ENCODE data around the gene DNAJC15. TPM values are rescaled to one million over a fixed set of nuclear protein-coding genes. Genes with fewer than 3 reads are reported as not detected.
A peak's percentile ranks its signal among the peaks of the same experiment; 100 is the strongest.

DNAJC15 gene
- total RNA-seq, 1 donor from 2014 or later = 4.2 TPM

GRCh38 chr13:43081866-43082265, 58.5 kb downstream of the DNAJC15 start:
- no peak for DNase-seq (ENCODE audit: low read depth in 2 of 2)

GRCh38 chr13:43083750-43084149, 60.4 kb downstream of the DNAJC15 start:
- no peak for DNase-seq (ENCODE audit: low read depth in 2 of 2)

- DNase-seq (ENCODE audit: low read depth in 2 of 2) = peak; percentile 52 to 65
Measured at GRCh38 chr13:43085545-43085944, 62.2 kb downstream of the DNAJC15 start.

- DNase-seq (ENCODE audit: low read depth in 2 of 2) = no peak
Measured at GRCh38 chr13:43086181-43086580, 62.8 kb downstream of the DNAJC15 start.

- peak in 1 of 2 donors; percentile 73 for DNase-seq (ENCODE audit: low read depth in 2 of 2)
Measured at GRCh38 chr13:43088093-43088511, 64.7 kb downstream of the DNAJC15 start.

GRCh38 chr13:43089912-43090498, 66.6 kb downstream of the DNAJC15 start:
- no peak for DNase-seq (ENCODE audit: low read depth in 2 of 2)

GRCh38 chr13:43094901-43095300, 71.5 kb downstream of the DNAJC15 start:
- peak in 1 of 2 donors; percentile 37 for DNase-seq (ENCODE audit: low read depth in 2 of 2)

GRCh38 chr13:43095771-43096719, 72.7 kb downstream of the DNAJC15 start:
- peak; percentile 46 to 63 for DNase-seq (ENCODE audit: low read depth in 2 of 2)

- DNase-seq (ENCODE audit: low read depth in 2 of 2) = no peak
Measured at GRCh38 chr13:43100667-43101066, 77.3 kb downstream of the DNAJC15 start.

- no peak for DNase-seq (ENCODE audit: low read depth in 2 of 2)
Measured at GRCh38 chr13:43102304-43102703, 78.9 kb downstream of the DNAJC15 start.

- DNase-seq (ENCODE audit: low read depth in 2 of 2) = no peak
Measured at GRCh38 chr13:43107780-43108179, 84.4 kb downstream of the DNAJC15 start.

GRCh38 chr13:43110036-43110435, 86.7 kb downstream of the DNAJC15 start:
- DNase-seq (ENCODE audit: low read depth in 2 of 2) = no peak

GRCh38 chr13:43110658-43111057, 87.3 kb downstream of the DNAJC15 start:
- DNase-seq (ENCODE audit: low read depth in 2 of 2) = no peak

GRCh38 chr13:43111559-43112400, 88.4 kb downstream of the DNAJC15 start:
- peak in 1 of 2 donors; percentile 5 for DNase-seq (ENCODE audit: low read depth in 2 of 2)

- no peak for DNase-seq (ENCODE audit: low read depth in 2 of 2)
Measured at GRCh38 chr13:43113603-43114002, 90.2 kb downstream of the DNAJC15 start.

- no peak for DNase-seq (ENCODE audit: low read depth in 2 of 2)
Measured at GRCh38 chr13:43114504-43114903, 91.1 kb downstream of the DNAJC15 start.

GRCh38 chr13:43115141-43115540, 91.8 kb downstream of the DNAJC15 start:
- DNase-seq (ENCODE audit: low read depth in 2 of 2) = no peak

GRCh38 chr13:43116242-43116641, 92.9 kb downstream of the DNAJC15 start:
- no peak for DNase-seq (ENCODE audit: low read depth in 2 of 2)

- no peak for DNase-seq (ENCODE audit: low read depth in 2 of 2)
Measured at GRCh38 chr13:43118521-43118920, 95.1 kb downstream of the DNAJC15 start.

- no peak for DNase-seq (ENCODE audit: low read depth in 2 of 2)
Measured at GRCh38 chr13:43119206-43119605, 95.8 kb downstream of the DNAJC15 start.

GRCh38 chr13:43122791-43123190, 99.4 kb downstream of the DNAJC15 start:
- no peak for DNase-seq (ENCODE audit: low read depth in 2 of 2)

- peak; percentile 43 to 68 for DNase-seq (ENCODE audit: low read depth in 2 of 2)
Measured at GRCh38 chr13:43123856-43124255, 100.5 kb downstream of the DNAJC15 start.

All from lung microvascular endothelial cell (primary cell).